Measurements from ENCODE around the gene CD101.
A peak's percentile ranks its signal among the peaks of the same experiment; 100 is the strongest.

The CD101 gene

GRCh38 chr1:117020526-117021156 is 19.1 kb downstream of the CD101 start:
- no peak for DNase-seq

GRCh38 chr1:117022114-117022513 is 20.6 kb downstream of the CD101 start:
- DNase-seq, result no peak

GRCh38 chr1:117025568-117025967 is 24.0 kb downstream of the CD101 start:
- no peak for DNase-seq

GRCh38 chr1:117026361-117026760 is 24.8 kb downstream of the CD101 start:
- no peak for DNase-seq

GRCh38 chr1:117029685-117030084 is 28.1 kb downstream of the CD101 start:
- peak; percentile 7 for DNase-seq

GRCh38 chr1:117030271-117030877 is 28.8 kb downstream of the CD101 start:
- DNase-seq, result no peak

GRCh38 chr1:117032266-117032665 is 30.7 kb downstream of the CD101 start:
- DNase-seq, result no peak

- no peak for DNase-seq
Observed at GRCh38 chr1:117032681-117033539, 31.4 kb downstream of the CD101 start.

GRCh38 chr1:117033772-117034171 is 32.2 kb downstream of the CD101 start:
- DNase-seq, result no peak

GRCh38 chr1:117034791-117035290 is 33.3 kb downstream of the CD101 start:
- DNase-seq, result no peak

- DNase-seq, result no peak
Observed at GRCh38 chr1:117036018-117036461, 34.5 kb downstream of the CD101 start.

GRCh38 chr1:117037802-117038201 is 36.2 kb downstream of the CD101 start:
- DNase-seq, result no peak

GRCh38 chr1:117038236-117038635 is 36.7 kb downstream of the CD101 start:
- DNase-seq, result no peak

- DNase-seq, result no peak
Observed at GRCh38 chr1:117044217-117044616, 42.7 kb downstream of the CD101 start.

GRCh38 chr1:117045644-117046043 is 44.1 kb downstream of the CD101 start:
- no peak for DNase-seq

- no peak for DNase-seq
Observed at GRCh38 chr1:117046781-117047180, 45.2 kb downstream of the CD101 start.

GRCh38 chr1:117047271-117047670 is 45.7 kb downstream of the CD101 start:
- DNase-seq, result no peak

GRCh38 chr1:117049857-117050256 is 48.3 kb downstream of the CD101 start:
- no peak for DNase-seq

GRCh38 chr1:117051224-117052064 is 49.9 kb downstream of the CD101 start:
- peak; percentile 28 for DNase-seq

- DNase-seq, result no peak
Observed at GRCh38 chr1:117054068-117054467, 52.5 kb downstream of the CD101 start.

GRCh38 chr1:117058810-117059209 is 57.2 kb downstream of the CD101 start:
- peak; percentile 36 for DNase-seq

GRCh38 chr1:117059334-117059677 is 57.7 kb downstream of the CD101 start:
- DNase-seq, result peak; percentile 83

All from OCI-M1 (cell line).